NCI-H2029 treated with DMSO at 0.1 percent for 48 hours (cell line): ENCODE results near the gene MAMSTR.

Experiments
- DNase-seq: peaks from one replicate; lab custom pipeline; 2025; lab: John Stamatoyannopoulos, UW

The MAMSTR gene

GRCh38 chr19:48746110-48746509 lies 26.6 kb upstream of the MAMSTR start:
- DNase-seq: no peak

GRCh38 chr19:48745208-48745995 lies 25.9 kb upstream of the MAMSTR start:
- peak; percentile 53 for DNase-seq

- DNase-seq: no peak
Observed at GRCh38 chr19:48742096-48742495, 22.6 kb upstream of the MAMSTR start.

- DNase-seq: no peak
Observed at GRCh38 chr19:48741129-48741999, 21.8 kb upstream of the MAMSTR start.

- no peak for DNase-seq
Observed at GRCh38 chr19:48740164-48740972, 20.8 kb upstream of the MAMSTR start, which contains the start of gene RASIP1. Gene RASIP1, minus strand, starts transcription at chr19:48740610. Its CDS starts 328 bp downstream, at chr19:48740282.

- no peak for DNase-seq
Observed at GRCh38 chr19:48739404-48740163, 20.1 kb upstream of the MAMSTR start.

GRCh38 chr19:48738557-48739403 lies 19.3 kb upstream of the MAMSTR start:
- peak; percentile 60 for DNase-seq

- peak; percentile 17 for DNase-seq
Observed at GRCh38 chr19:48737360-48737998, 18.0 kb upstream of the MAMSTR start.

- DNase-seq: no peak
Observed at GRCh38 chr19:48735031-48735615, 15.6 kb upstream of the MAMSTR start.

- no peak for DNase-seq
Observed at GRCh38 chr19:48734625-48735024, 15.1 kb upstream of the MAMSTR start.

- DNase-seq: no peak
Observed at GRCh38 chr19:48731452-48731851, 11.9 kb upstream of the MAMSTR start.

GRCh38 chr19:48728911-48729664 lies 9.6 kb upstream of the MAMSTR start:
- no peak for DNase-seq

- no peak for DNase-seq
Observed at GRCh38 chr19:48726556-48726955, 7.0 kb upstream of the MAMSTR start.

- DNase-seq: peak; percentile 96
Observed at GRCh38 chr19:48724796-48725753, 5.5 kb upstream of the MAMSTR start.

GRCh38 chr19:48722196-48722708 lies 2.7 kb upstream of the MAMSTR start:
- no peak for DNase-seq

GRCh38 chr19:48720613-48721296 lies 1.2 kb upstream of the MAMSTR start:
- DNase-seq: peak; percentile 95

- DNase-seq: no peak
Observed at GRCh38 chr19:48720251-48720612, 707 bp upstream of the MAMSTR start.
